Lung microvascular endothelial cell (primary cell): ENCODE results near the gene CREB5. TPM values are rescaled to one million over a fixed set of nuclear protein-coding genes. Genes with fewer than 3 reads are reported as not detected.
"Not testable (repeated sequence)": the region's sequence is repeated elsewhere in the genome, so short reads cannot be mapped to it uniquely, and the experiment has no call there.

Experiments used
- DNase-seq, 2 donors: peaks; one replicate each; pipeline versions ENCODE4 v3.0.0 to v3.0.0-alpha.2; 2010; ENCODE audit warnings: low read depth in 2 of 2
- total RNA-seq: library from RNA; depleted of rRNA; stranded (reverse); fragments of >200 nt; gene quantifications from 2 replicates; pipeline ENCODE4 v1.2.1, GENCODE V29; 2014

The CREB5 gene
- total RNA-seq, 1 donor from 2014 or later: 3.2 TPM

- peak in 1 of 2 donors; percentile 2 for DNase-seq
Measured at GRCh38 chr7:28573651-28574301, 161.5 kb downstream of the CREB5 start.

- DNase-seq: no peak
Measured at GRCh38 chr7:28575241-28575643, 162.9 kb downstream of the CREB5 start.

GRCh38 chr7:28576656-28577055 is 164.3 kb downstream of the CREB5 start:
- no peak for DNase-seq

- no peak for DNase-seq
Measured at GRCh38 chr7:28579571-28579970, 167.3 kb downstream of the CREB5 start.

- no peak for DNase-seq
Measured at GRCh38 chr7:28580665-28581064, 168.3 kb downstream of the CREB5 start.

- no peak for DNase-seq
Measured at GRCh38 chr7:28581351-28581750, 169.0 kb downstream of the CREB5 start.

GRCh38 chr7:28582226-28582625 is 169.9 kb downstream of the CREB5 start:
- no peak for DNase-seq

GRCh38 chr7:28584235-28584634 is 171.9 kb downstream of the CREB5 start:
- DNase-seq: no peak

GRCh38 chr7:28586736-28587135 is 174.4 kb downstream of the CREB5 start:
- no peak for DNase-seq

GRCh38 chr7:28587211-28587610 is 174.9 kb downstream of the CREB5 start:
- DNase-seq: no peak

- DNase-seq: no peak
Measured at GRCh38 chr7:28588602-28589001, 176.3 kb downstream of the CREB5 start.

GRCh38 chr7:28591041-28591674 is 178.8 kb downstream of the CREB5 start:
- no peak for DNase-seq

- DNase-seq: no peak
Measured at GRCh38 chr7:28591725-28592349, 179.5 kb downstream of the CREB5 start.

GRCh38 chr7:28592861-28593260 is 180.5 kb downstream of the CREB5 start:
- no peak for DNase-seq

- no peak for DNase-seq
Measured at GRCh38 chr7:28595076-28595475, 182.8 kb downstream of the CREB5 start.

- DNase-seq: no peak
Measured at GRCh38 chr7:28595801-28596200, 183.5 kb downstream of the CREB5 start.

GRCh38 chr7:28596245-28596935 is 184.1 kb downstream of the CREB5 start:
- DNase-seq: no peak

GRCh38 chr7:28597284-28597683 is 185.0 kb downstream of the CREB5 start:
- DNase-seq: no peak

- DNase-seq: not testable (repeated sequence)
Measured at GRCh38 chr7:28598037-28598436, 185.7 kb downstream of the CREB5 start.

GRCh38 chr7:28598586-28598985 is 186.3 kb downstream of the CREB5 start:
- no peak for DNase-seq

- no peak for DNase-seq
Measured at GRCh38 chr7:28599411-28599810, 187.1 kb downstream of the CREB5 start.

GRCh38 chr7:28602282-28602681 is 190.0 kb downstream of the CREB5 start:
- DNase-seq: no peak
